GM12874 (cell line): Measurements from ENCODE around the gene WDR33.

Experiments
- TF ChIP-seq, protein P1 (sequence below): IDR thresholded peaks from 2 replicates; pipeline ENCODE4 v1.5.1; 2011; ENCODE audit warnings: low read depth, mild to moderate bottlenecking, control low read depth, low read length, moderate library complexity; ENCODE audit not compliant: insufficient read depth

Gene WDR33

DNA sequence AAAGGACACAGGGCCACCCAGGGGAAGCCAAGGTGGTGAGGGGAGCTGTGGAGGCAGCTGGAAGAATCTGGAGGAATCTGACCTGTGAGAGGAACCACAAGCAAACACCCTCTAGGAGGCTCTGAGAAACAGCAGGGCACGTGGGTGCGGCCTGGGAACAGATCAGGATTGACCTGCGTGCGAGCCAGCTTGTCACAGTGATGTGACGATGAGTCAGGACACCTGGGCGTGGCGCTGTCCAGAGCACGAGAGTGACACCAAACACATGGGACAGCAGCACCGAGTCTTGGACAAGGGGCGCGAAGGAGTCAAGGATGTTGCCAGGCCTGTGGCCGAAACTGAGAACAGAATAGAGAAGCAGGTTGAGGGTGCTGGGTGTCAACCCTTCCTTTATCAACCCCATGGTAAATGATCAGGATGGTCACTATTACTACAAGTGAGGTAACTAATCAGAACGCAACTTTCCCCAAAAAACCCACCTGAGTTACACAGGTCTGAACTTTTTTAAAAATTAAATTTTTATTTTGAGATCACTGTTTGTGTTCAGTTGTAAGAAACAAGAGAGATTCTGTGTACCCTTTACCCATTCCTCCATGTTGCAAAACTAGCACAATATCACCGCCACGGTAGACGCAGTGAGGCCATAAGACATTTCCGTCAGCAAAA is 110.3 kb downstream of the WDR33 start:
- TF ChIP-seq, protein P1, sequence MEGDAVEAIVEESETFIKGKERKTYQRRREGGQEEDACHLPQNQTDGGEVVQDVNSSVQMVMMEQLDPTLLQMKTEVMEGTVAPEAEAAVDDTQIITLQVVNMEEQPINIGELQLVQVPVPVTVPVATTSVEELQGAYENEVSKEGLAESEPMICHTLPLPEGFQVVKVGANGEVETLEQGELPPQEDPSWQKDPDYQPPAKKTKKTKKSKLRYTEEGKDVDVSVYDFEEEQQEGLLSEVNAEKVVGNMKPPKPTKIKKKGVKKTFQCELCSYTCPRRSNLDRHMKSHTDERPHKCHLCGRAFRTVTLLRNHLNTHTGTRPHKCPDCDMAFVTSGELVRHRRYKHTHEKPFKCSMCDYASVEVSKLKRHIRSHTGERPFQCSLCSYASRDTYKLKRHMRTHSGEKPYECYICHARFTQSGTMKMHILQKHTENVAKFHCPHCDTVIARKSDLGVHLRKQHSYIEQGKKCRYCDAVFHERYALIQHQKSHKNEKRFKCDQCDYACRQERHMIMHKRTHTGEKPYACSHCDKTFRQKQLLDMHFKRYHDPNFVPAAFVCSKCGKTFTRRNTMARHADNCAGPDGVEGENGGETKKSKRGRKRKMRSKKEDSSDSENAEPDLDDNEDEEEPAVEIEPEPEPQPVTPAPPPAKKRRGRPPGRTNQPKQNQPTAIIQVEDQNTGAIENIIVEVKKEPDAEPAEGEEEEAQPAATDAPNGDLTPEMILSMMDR: peak; percentile 21; the same call in 1 of the 2 replicates

DNA sequence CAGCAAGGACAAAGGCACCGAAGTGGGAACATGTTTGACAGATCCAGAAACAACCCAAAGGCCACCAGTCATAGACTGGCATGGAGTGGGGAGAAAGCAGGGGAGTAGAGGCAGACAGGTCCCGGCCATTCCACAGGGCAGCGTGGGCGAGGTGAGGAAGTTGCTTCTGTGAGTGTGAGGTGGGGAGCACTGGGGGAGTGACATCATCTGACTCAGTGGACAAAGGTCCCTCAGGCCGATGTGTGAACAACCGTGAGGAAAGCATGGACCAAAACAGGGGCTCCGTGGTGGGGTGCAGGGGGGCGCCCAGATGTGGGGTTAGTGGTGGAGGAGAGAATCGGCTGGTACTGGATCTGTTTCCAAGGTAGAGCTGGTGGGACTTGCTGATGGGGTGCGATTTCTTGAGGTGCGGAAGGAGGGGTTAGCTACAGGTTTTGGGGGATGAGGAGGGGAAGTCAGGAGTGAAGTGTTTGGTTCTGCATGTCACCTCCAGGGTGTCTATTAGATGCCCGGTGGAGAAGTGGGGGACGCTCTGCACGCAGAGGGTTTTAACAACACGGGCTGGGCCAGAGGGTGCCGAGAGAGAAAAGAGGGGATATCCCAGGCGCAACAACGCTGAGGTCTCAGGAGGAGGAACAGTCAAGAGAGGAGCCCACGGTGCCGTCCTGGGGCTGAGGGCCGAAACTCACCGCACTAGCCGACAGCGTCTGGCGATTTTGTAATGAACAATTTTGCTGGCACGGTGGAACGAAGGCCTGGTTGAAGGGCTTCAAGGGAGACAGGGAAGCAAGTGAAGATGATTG is 112.2 kb downstream of the WDR33 start:
- TF ChIP-seq, protein P1: no peak

DNA sequence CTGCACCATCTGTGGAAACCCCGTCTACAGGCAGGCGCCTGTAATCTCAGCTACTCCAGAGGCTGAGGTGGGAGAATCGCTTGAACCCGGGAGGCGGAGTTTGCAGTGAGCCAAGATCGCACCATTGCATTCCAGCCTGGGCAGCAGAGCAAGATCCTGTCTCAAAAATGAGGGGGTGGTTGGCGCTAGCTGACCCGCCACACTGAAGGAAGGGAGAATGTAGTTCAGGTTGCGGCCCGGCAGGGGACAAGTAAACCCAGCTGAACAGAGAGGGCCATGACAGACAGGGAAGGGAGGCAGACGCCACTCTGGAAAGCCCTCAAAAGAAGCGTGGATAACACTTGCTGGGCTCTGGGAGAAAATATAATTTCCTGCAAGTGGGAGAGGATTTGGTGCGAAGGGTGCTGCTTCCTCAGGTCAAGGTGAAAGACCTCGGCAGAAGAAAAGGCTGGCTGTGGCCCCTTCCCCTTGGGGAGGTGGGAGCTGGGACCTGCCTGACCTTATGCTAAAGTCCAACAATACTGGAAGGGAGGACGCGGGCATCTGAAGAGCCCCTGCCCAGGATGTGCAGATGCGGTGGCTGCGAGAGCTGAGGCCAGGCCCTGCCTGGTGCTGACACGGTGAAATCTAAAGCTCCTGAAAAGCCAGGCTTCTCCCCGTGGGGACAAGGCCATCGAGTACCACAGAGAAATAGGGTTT is 113.3 kb downstream of the WDR33 start:
- TF ChIP-seq, protein P1: no peak

DNA sequence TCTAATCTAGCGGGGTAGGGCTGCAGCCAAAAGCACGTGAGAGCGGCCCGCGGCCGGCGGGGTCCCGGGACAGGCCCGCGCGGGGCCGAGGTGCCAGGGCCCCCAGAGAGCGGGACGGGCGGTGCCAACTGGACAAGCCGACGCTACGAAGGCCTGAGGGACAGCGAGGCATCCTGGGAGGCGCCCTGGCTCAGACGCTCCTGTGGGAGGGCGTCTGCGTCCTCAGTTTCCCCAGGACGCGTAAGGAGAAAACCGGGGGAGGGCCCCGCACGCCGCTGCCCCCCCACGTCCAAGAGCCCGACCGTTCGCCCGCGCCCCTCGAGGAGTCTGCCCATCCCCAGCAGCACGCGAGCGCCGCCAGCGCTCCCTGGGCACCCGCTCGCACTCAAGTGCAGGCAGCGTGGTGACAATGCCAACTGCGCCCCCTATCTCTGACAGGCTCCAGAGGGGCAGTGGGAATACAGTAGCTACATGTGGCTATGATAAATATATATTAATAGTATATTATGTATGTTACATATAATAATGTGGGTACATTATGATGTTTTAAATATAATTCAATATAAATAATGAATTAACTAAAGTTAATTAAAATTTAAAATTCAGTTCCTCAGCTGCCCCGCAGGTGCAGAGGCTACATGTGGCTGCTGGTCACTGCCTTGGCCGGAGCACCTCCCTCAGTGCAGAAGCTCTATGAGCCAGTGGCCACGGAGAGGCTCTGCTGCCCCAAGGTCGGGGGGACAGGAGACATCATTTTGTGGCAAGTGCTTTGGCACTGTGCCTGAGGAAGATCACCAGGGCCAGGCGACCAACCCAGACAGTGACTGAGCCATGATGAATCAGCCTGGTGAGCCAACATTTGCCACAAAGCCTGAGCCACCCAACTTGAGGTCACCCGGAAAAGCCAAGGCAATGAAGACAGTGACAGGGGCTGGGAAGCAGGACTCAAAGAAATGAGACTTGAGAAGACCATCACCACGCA is 115.2 kb downstream of the WDR33 start:
- TF ChIP-seq, protein P1: peak; percentile 36; the same call in 1 of the 2 replicates

DNA sequence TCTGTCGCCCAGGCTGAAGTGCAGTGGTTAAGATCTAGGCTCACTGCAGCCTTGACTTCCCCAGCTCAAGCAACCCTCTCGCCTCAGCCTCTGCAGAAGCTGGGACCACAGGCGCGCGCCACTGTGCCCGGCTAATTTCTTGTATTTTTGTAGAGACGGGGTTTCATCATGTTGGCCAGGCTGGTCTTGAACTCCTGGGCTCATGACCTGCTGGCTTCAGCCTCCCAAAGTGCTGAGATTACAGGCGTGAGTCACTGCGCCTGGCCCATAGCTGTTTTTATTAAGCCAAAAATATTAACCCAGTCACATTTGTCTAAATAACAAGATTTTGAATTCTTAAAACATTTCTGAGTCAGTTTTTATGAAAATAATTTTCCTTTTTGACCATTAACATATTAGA is 116.0 kb downstream of the WDR33 start:
- TF ChIP-seq, protein P1: no peak

DNA sequence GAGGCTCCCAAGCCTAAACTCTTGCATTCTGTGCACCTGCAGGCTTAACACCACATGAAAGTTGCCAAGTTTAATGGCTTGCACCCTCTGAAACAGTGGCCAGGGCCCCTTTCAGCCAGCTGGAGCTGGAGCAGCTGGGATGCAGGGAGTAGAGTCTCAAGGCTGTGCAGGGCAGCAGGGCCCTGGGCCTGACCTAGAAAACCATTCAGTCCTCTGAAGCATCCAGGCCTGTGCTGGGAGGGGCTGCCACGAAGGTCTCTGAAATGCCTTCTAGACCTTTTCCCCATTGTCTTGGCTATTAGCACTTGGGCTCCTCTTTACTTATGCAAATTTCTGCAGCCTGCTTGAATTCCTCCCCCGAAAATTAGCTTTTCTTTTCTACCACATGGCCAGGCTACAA is 120.3 kb downstream of the WDR33 start:
- TF ChIP-seq, protein P1: no peak

DNA sequence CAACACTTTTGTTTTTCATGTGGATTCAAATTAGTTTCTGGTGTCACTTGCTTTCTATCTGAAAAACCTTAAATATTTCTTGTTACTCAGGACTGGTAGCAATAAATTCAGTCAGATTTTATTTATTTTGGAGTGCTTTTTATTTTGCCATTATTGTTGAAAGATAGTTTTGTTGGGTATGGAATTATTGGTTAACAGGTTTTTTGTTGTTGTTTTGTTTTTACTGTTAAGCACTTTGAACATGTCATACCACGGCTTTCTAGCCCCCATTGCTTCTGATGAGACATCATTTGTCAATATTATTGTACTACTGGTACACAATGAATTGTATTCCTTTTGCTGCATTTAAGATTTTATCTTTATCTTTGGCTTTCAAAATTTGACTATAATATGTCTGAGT is 122.6 kb downstream of the WDR33 start:
- TF ChIP-seq, protein P1: no peak
